Measurements from ENCODE around the gene KIAA1958.

Gene KIAA1958

DNA sequence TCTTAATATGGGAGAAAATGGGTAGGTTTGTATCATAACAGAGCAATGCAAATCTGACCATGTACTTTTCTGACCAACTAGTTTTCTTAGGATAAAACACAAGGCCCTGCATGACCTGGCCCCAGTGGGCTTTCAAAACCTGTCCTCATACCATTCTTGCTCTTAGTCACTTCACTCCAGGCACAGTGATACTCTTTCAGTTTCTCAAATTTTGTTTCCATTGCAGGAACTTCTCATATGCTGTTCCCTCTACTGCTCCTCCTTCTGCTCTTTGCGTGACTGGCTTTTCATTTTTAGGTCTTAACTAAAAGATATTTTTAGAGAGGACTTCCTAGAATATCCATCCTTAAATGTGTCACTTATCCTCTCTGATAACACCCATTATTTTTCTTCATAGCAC lies 118.9 kb downstream of the KIAA1958 start:
- Histone ChIP-seq H3K79me2 (ENCODE audit: insufficient read depth, low read length) (0 out of 2 replicates have a peak, but pooled peaks cover 3% of the 10 kb centered on the region), H3K9ac (ENCODE audit: low read depth, low read length, poor library complexity, severe bottlenecking) (no peak overlapping the region), H3K4me1 (ENCODE audit: insufficient read depth, low read length, poor library complexity, severe bottlenecking) (no peaks in the 10 kb centered on the region), H4K20me1 (ENCODE audit: insufficient read depth, low read length, poor library complexity, severe bottlenecking) (no peaks in the 10 kb centered on the region), H3K9me2 (replicated peaks; ENCODE audit: low read depth, low read length) (no peaks in the 10 kb centered on the region), H2AFZ (ENCODE audit: low read length) (no peak overlapping the region), H3K4me2 (ENCODE audit: low read depth, low read length, poor library complexity, severe bottlenecking) (no peak overlapping the region), H3K27me3 (ENCODE audit: insufficient read depth, low read length, poor library complexity, severe bottlenecking) (no peaks in the 10 kb centered on the region), H3F3A (ENCODE audit: low read depth) (no peaks in the 10 kb centered on the region), H3K36me3 (ENCODE audit: insufficient read depth, low read length) (no peaks in the 10 kb centered on the region), H3K4me3 (ENCODE audit: low read length, poor library complexity, severe bottlenecking) (no peak overlapping the region), H3K9me3 (ENCODE audit: insufficient read depth, low read depth, low read length) (no peaks in the 10 kb centered on the region)
- no peak for TF ChIP-seq EZH2phosphoT487 (IDR thresholded peaks at IDR 0.05; ENCODE audit: borderline replicate concordance)
- TF ChIP-seq, protein P1, sequence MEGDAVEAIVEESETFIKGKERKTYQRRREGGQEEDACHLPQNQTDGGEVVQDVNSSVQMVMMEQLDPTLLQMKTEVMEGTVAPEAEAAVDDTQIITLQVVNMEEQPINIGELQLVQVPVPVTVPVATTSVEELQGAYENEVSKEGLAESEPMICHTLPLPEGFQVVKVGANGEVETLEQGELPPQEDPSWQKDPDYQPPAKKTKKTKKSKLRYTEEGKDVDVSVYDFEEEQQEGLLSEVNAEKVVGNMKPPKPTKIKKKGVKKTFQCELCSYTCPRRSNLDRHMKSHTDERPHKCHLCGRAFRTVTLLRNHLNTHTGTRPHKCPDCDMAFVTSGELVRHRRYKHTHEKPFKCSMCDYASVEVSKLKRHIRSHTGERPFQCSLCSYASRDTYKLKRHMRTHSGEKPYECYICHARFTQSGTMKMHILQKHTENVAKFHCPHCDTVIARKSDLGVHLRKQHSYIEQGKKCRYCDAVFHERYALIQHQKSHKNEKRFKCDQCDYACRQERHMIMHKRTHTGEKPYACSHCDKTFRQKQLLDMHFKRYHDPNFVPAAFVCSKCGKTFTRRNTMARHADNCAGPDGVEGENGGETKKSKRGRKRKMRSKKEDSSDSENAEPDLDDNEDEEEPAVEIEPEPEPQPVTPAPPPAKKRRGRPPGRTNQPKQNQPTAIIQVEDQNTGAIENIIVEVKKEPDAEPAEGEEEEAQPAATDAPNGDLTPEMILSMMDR (conservative IDR thresholded peaks at IDR 0.05; ENCODE audit: low read length): no peak

DNA sequence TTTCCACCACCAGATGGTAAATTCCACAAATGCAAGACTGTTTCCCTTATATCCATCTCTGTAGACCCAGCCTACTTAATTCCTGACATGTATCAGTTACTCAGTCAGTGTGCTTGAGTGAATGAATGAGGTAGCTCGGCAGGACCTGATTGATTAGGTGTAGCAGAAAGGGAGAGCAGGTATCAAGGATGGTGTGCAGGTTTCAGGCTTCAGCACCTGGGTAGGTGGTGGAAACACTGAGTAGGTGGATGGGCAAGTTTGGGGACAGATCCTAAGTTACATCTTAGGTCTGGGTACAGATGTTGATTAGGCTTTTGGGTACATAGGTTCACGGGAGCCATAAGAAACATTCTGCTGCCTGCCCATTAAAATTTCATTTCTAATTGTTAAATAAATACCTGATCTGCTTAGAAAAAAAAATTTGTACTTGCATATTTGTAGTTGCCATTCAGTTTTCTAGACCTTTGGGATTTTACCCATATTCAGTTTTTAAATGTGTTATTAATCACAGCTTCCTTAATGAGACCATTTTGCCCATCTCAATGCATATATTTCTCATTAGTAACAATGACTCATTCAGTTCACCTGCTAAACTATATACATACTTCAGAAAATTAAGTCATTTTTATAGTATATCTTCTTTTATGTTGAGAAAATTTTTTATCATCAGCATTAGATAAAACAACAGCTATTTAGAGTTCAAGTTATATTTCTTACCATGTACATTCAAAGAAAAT lies 119.5 kb downstream of the KIAA1958 start:
- Histone ChIP-seq H3K4me3 (ENCODE audit: low read length, poor library complexity, severe bottlenecking) (no peak overlapping the region), H3K27me3 (ENCODE audit: insufficient read depth, low read length, poor library complexity, severe bottlenecking) (no peaks in the 10 kb centered on the region), H3K36me3 (ENCODE audit: insufficient read depth, low read length) (no peaks in the 10 kb centered on the region), H3K9me2 (replicated peaks; ENCODE audit: low read depth, low read length) (no peaks in the 10 kb centered on the region), H4K20me1 (ENCODE audit: insufficient read depth, low read length, poor library complexity, severe bottlenecking) (no peaks in the 10 kb centered on the region), H3K79me2 (ENCODE audit: insufficient read depth, low read length) (0 out of 2 replicates have a peak, but pooled peaks cover 3% of the 10 kb centered on the region), H3F3A (ENCODE audit: low read depth) (no peaks in the 10 kb centered on the region), H3K4me2 (ENCODE audit: low read depth, low read length, poor library complexity, severe bottlenecking) (no peak overlapping the region), H3K9me3 (ENCODE audit: insufficient read depth, low read depth, low read length) (no peaks in the 10 kb centered on the region), H2AFZ (ENCODE audit: low read length) (no peak overlapping the region), H3K4me1 (ENCODE audit: insufficient read depth, low read length, poor library complexity, severe bottlenecking) (no peaks in the 10 kb centered on the region), H3K9ac (ENCODE audit: low read depth, low read length, poor library complexity, severe bottlenecking) (no peak overlapping the region)
- TF ChIP-seq EZH2phosphoT487 (IDR thresholded peaks at IDR 0.05; ENCODE audit: borderline replicate concordance): no peak
- TF ChIP-seq, protein P1 (conservative IDR thresholded peaks at IDR 0.05; ENCODE audit: low read length): no peak

DNA sequence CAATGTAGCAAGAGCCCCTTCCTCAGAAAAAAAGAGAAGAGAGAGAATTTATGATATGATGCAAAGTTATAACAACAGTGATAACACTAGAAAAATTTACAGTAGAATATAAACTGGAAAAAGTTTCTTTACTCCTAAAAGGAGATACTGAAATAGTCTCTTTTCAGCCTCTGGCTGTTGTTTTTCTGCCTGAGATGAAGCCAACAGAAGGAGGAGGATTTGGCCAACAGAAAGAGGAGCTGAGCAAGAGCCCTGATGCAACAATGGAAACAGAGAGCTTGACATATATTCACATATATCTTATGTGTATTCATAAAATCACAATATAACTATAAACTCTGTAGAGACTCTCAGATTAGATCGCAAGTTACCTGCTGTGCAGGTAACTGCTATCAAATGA lies 122.2 kb downstream of the KIAA1958 start:
- Histone ChIP-seq H3K79me2 (ENCODE audit: insufficient read depth, low read length) (no peaks in the 10 kb centered on the region), H3K4me2 (ENCODE audit: low read depth, low read length, poor library complexity, severe bottlenecking) (no peak overlapping the region), H4K20me1 (ENCODE audit: insufficient read depth, low read length, poor library complexity, severe bottlenecking) (no peaks in the 10 kb centered on the region), H3K9me2 (replicated peaks; ENCODE audit: low read depth, low read length) (no peaks in the 10 kb centered on the region), H3K4me3 (ENCODE audit: low read length, poor library complexity, severe bottlenecking) (no peak overlapping the region), H3K4me1 (ENCODE audit: insufficient read depth, low read length, poor library complexity, severe bottlenecking) (no peaks in the 10 kb centered on the region), H3F3A (ENCODE audit: low read depth) (no peaks in the 10 kb centered on the region), H3K9me3 (ENCODE audit: insufficient read depth, low read depth, low read length) (no peaks in the 10 kb centered on the region), H3K9ac (ENCODE audit: low read depth, low read length, poor library complexity, severe bottlenecking) (no peak overlapping the region), H3K27me3 (ENCODE audit: insufficient read depth, low read length, poor library complexity, severe bottlenecking) (no peaks in the 10 kb centered on the region), H3K36me3 (ENCODE audit: insufficient read depth, low read length) (peaks cover 4% of the 10 kb centered on the region; the same call in 1 of the 2 replicates), H2AFZ (ENCODE audit: low read length) (no peak overlapping the region)
- TF ChIP-seq, protein P1 (conservative IDR thresholded peaks at IDR 0.05; ENCODE audit: low read length): no peak
- no peak for TF ChIP-seq EZH2phosphoT487 (IDR thresholded peaks at IDR 0.05; ENCODE audit: borderline replicate concordance)
